ENCODE measurements around the gene CAPN5. TPM values are rescaled to one million over a fixed set of nuclear protein-coding genes. Genes with fewer than 3 reads are reported as not detected.

Gene CAPN5
- total and polyA plus RNA-seq, 2 donors, result 1.5 to 3.0 TPM

GRCh38 chr11:77136784-77137420, 70.1 kb downstream of the CAPN5 start:
- no peaks in the 10 kb centered on the region for H3K4me1 ChIP-seq (ENCODE audit: control insufficient read depth in 2 of 2, insufficient read depth in 2 of 2, low read length in 2 of 2)
- no peaks in the 10 kb centered on the region for H3K36me3 ChIP-seq (ENCODE audit: control insufficient read depth in 2 of 2, insufficient read depth in 2 of 2, low read length in 1 of 2)
- no peak overlapping the region for H3K4me3 ChIP-seq (ENCODE audit: low read length in 2 of 2)
- DNase-seq (ENCODE audit: low read depth in 6 of 9, low spot score in 9 of 9), result no peak
- H3K27ac ChIP-seq (ENCODE audit: low read depth in 1 of 2, low read length in 1 of 2), result no peak overlapping the region
- H3K27me3 ChIP-seq (ENCODE audit: control insufficient read depth in 2 of 2, insufficient read depth in 1 of 2, low read length in 1 of 2), result peaks cover 4 to 43% of the 10 kb centered on the region in 2 donors
- whole genome bisulfite sequencing, result 77% methylated on average over 12 of the region's 12 CpGs
- H3K9me3 ChIP-seq (ENCODE audit: control insufficient read depth in 2 of 2, insufficient read depth in 1 of 2, low read length in 1 of 2), result peaks cover 0 to 5% of the 10 kb centered on the region in 2 donors

GRCh38 chr11:77137421-77137820, 70.7 kb downstream of the CAPN5 start:
- peaks cover 0 to 5% of the 10 kb centered on the region in 2 donors for H3K9me3 ChIP-seq (ENCODE audit: control insufficient read depth in 2 of 2, insufficient read depth in 1 of 2, low read length in 1 of 2)
- H3K4me1 ChIP-seq (ENCODE audit: control insufficient read depth in 2 of 2, insufficient read depth in 2 of 2, low read length in 2 of 2), result peaks cover 2 to 3% of the 10 kb centered on the region in 2 donors
- WGBS, result 90% methylated on average over 11 of the region's 11 CpGs
- H3K36me3 ChIP-seq (ENCODE audit: control insufficient read depth in 2 of 2, insufficient read depth in 2 of 2, low read length in 1 of 2), result no peaks in the 10 kb centered on the region
- DNase-seq (ENCODE audit: low read depth in 6 of 9, low spot score in 9 of 9), result no peak
- no peak overlapping the region for H3K4me3 ChIP-seq (ENCODE audit: low read length in 2 of 2)
- peaks cover 4 to 43% of the 10 kb centered on the region in 2 donors for H3K27me3 ChIP-seq (ENCODE audit: control insufficient read depth in 2 of 2, insufficient read depth in 1 of 2, low read length in 1 of 2)
- no peak overlapping the region for H3K27ac ChIP-seq (ENCODE audit: low read depth in 1 of 2, low read length in 1 of 2)

- 35% methylated on average over 55 of the region's 55 CpGs for WGBS
- no peaks in the 10 kb centered on the region for H3K36me3 ChIP-seq (ENCODE audit: control insufficient read depth in 2 of 2, insufficient read depth in 2 of 2, low read length in 1 of 2)
- H3K27me3 ChIP-seq (ENCODE audit: control insufficient read depth in 2 of 2, insufficient read depth in 1 of 2, low read length in 1 of 2), result peaks cover 4 to 43% of the 10 kb centered on the region in 2 donors
- DNase-seq (ENCODE audit: low read depth in 6 of 9, low spot score in 9 of 9), result no peak
- H3K27ac ChIP-seq (ENCODE audit: low read depth in 1 of 2, low read length in 1 of 2), result no peak overlapping the region
- no peak overlapping the region for H3K4me3 ChIP-seq (ENCODE audit: low read length in 2 of 2)
- peaks cover 0 to 5% of the 10 kb centered on the region in 2 donors for H3K9me3 ChIP-seq (ENCODE audit: control insufficient read depth in 2 of 2, insufficient read depth in 1 of 2, low read length in 1 of 2)
- peaks cover 2 to 5% of the 10 kb centered on the region in 2 donors for H3K4me1 ChIP-seq (ENCODE audit: control insufficient read depth in 2 of 2, insufficient read depth in 2 of 2, low read length in 2 of 2)
Observed at GRCh38 chr11:77138106-77138649, 71.4 kb downstream of the CAPN5 start.

- 97% methylated on average over 8 of the region's 8 CpGs for WGBS
- H3K27ac ChIP-seq (ENCODE audit: low read depth in 1 of 2, low read length in 1 of 2), result no peak overlapping the region
- H3K4me3 ChIP-seq (ENCODE audit: low read length in 2 of 2), result no peak overlapping the region
- peaks cover 4 to 43% of the 10 kb centered on the region in 2 donors for H3K27me3 ChIP-seq (ENCODE audit: control insufficient read depth in 2 of 2, insufficient read depth in 1 of 2, low read length in 1 of 2)
- no peak for DNase-seq (ENCODE audit: low read depth in 6 of 9, low spot score in 9 of 9)
- H3K36me3 ChIP-seq (ENCODE audit: control insufficient read depth in 2 of 2, insufficient read depth in 2 of 2, low read length in 1 of 2), result no peaks in the 10 kb centered on the region
- H3K4me1 ChIP-seq (ENCODE audit: control insufficient read depth in 2 of 2, insufficient read depth in 2 of 2, low read length in 2 of 2), result peaks cover 2 to 5% of the 10 kb centered on the region in 2 donors
- H3K9me3 ChIP-seq (ENCODE audit: control insufficient read depth in 2 of 2, insufficient read depth in 1 of 2, low read length in 1 of 2), result peaks cover 0 to 5% of the 10 kb centered on the region in 2 donors
Observed at GRCh38 chr11:77139201-77139600, 72.4 kb downstream of the CAPN5 start.

- Histone ChIP-seq H3K27ac (ENCODE audit: low read depth in 1 of 2, low read length in 1 of 2) (no peak overlapping the region), H3K36me3 (ENCODE audit: control insufficient read depth in 2 of 2, insufficient read depth in 2 of 2, low read length in 1 of 2) (no peaks in the 10 kb centered on the region), H3K4me3 (ENCODE audit: low read length in 2 of 2) (no peak overlapping the region), H3K9me3 (ENCODE audit: control insufficient read depth in 2 of 2, insufficient read depth in 1 of 2, low read length in 1 of 2) (peaks cover 0 to 5% of the 10 kb centered on the region in 2 donors), H3K4me1 (ENCODE audit: control insufficient read depth in 2 of 2, insufficient read depth in 2 of 2, low read length in 2 of 2) (peaks cover 2 to 5% of the 10 kb centered on the region in 2 donors), H3K27me3 (ENCODE audit: control insufficient read depth in 2 of 2, insufficient read depth in 1 of 2, low read length in 1 of 2) (peaks cover 4 to 43% of the 10 kb centered on the region in 2 donors)
- WGBS, result 84% methylated on average over 8 of the region's 8 CpGs
- DNase-seq (ENCODE audit: low read depth in 6 of 9, low spot score in 9 of 9), result no peak
Observed at GRCh38 chr11:77140231-77140851, 73.6 kb downstream of the CAPN5 start.

GRCh38 chr11:77141034-77141433, 74.3 kb downstream of the CAPN5 start:
- Histone ChIP-seq H3K4me3 (ENCODE audit: low read length in 2 of 2) (no peak overlapping the region), H3K27me3 (ENCODE audit: control insufficient read depth in 2 of 2, insufficient read depth in 1 of 2, low read length in 1 of 2) (peaks cover 4 to 39% of the 10 kb centered on the region in 2 donors), H3K4me1 (ENCODE audit: control insufficient read depth in 2 of 2, insufficient read depth in 2 of 2, low read length in 2 of 2) (peaks cover 2 to 5% of the 10 kb centered on the region in 2 donors), H3K9me3 (ENCODE audit: control insufficient read depth in 2 of 2, insufficient read depth in 1 of 2, low read length in 1 of 2) (peaks cover 0 to 5% of the 10 kb centered on the region in 2 donors), H3K36me3 (ENCODE audit: control insufficient read depth in 2 of 2, insufficient read depth in 2 of 2, low read length in 1 of 2) (no peaks in the 10 kb centered on the region), H3K27ac (ENCODE audit: low read depth in 1 of 2, low read length in 1 of 2) (no peak overlapping the region)
- DNase-seq (ENCODE audit: low read depth in 6 of 9, low spot score in 9 of 9), result no peak
- 99% methylated on average over 4 of the region's 4 CpGs for WGBS

GRCh38 chr11:77141475-77141874, 74.7 kb downstream of the CAPN5 start:
- H3K27me3 ChIP-seq (ENCODE audit: control insufficient read depth in 2 of 2, insufficient read depth in 1 of 2, low read length in 1 of 2), result peaks cover 4 to 35% of the 10 kb centered on the region in 2 donors
- H3K27ac ChIP-seq (ENCODE audit: low read depth in 1 of 2, low read length in 1 of 2), result no peak overlapping the region
- H3K36me3 ChIP-seq (ENCODE audit: control insufficient read depth in 2 of 2, insufficient read depth in 2 of 2, low read length in 1 of 2), result no peaks in the 10 kb centered on the region
- H3K4me3 ChIP-seq (ENCODE audit: low read length in 2 of 2), result no peak overlapping the region
- H3K4me1 ChIP-seq (ENCODE audit: control insufficient read depth in 2 of 2, insufficient read depth in 2 of 2, low read length in 2 of 2), result peaks cover 2 to 5% of the 10 kb centered on the region in 2 donors
- 98% methylated on average over 4 of the region's 4 CpGs for WGBS
- DNase-seq (ENCODE audit: low read depth in 6 of 9, low spot score in 9 of 9), result no peak
- peaks cover 0 to 5% of the 10 kb centered on the region in 2 donors for H3K9me3 ChIP-seq (ENCODE audit: control insufficient read depth in 2 of 2, insufficient read depth in 1 of 2, low read length in 1 of 2)

- Histone ChIP-seq H3K27ac (ENCODE audit: low read depth in 1 of 2, low read length in 1 of 2) (no peak overlapping the region), H3K27me3 (ENCODE audit: control insufficient read depth in 2 of 2, insufficient read depth in 1 of 2, low read length in 1 of 2) (peaks cover 4 to 26% of the 10 kb centered on the region in 2 donors), H3K9me3 (ENCODE audit: control insufficient read depth in 2 of 2, insufficient read depth in 1 of 2, low read length in 1 of 2) (peaks cover 0 to 5% of the 10 kb centered on the region in 2 donors), H3K36me3 (ENCODE audit: control insufficient read depth in 2 of 2, insufficient read depth in 2 of 2, low read length in 1 of 2) (no peaks in the 10 kb centered on the region), H3K4me1 (ENCODE audit: control insufficient read depth in 2 of 2, insufficient read depth in 2 of 2, low read length in 2 of 2) (peaks cover 2 to 10% of the 10 kb centered on the region in 2 donors), H3K4me3 (ENCODE audit: low read length in 2 of 2) (no peak overlapping the region)
- peak in 1 of 9 donors; percentile 33 for DNase-seq (ENCODE audit: low read depth in 6 of 9, low spot score in 9 of 9)
- 81% methylated on average over 11 of the region's 11 CpGs for WGBS
Observed at GRCh38 chr11:77142091-77142975, 75.6 kb downstream of the CAPN5 start.

All from thymus (tissue), 11 donors.